OCI-LY7 (cell line): ENCODE measurements around the gene CHPT1.

Experiments
- CTCF ChIP-seq: fragments of 200-600 bp; sonication (generic); conservative IDR thresholded peaks from 2 replicates; pipeline ENCODE4 v1.5.1; 2014; ENCODE audit warnings: mild to moderate bottlenecking, antibody characterized with exemption, low read length, moderate library complexity, mixed read lengths
- EZH2phosphoT487 ChIP-seq: fragments of 200-600 bp; sonication (generic); IDR thresholded peaks from 2 replicates; pipeline ENCODE4 v1.6.1; 2018; ENCODE audit warnings: low read depth, borderline replicate concordance, mild to moderate bottlenecking, mixed run types, antibody characterized with exemption, low read length, moderate library complexity, mixed read lengths

GRCh38 chr12:101710288-101710687 lies 12.8 kb downstream of the CHPT1 start:
- TF ChIP-seq CTCF (no peak), EZH2phosphoT487 (no peak)
